H1 (cell line): ENCODE data around the gene BBIP1. TPM values are rescaled to one million over a fixed set of nuclear protein-coding genes. Genes with fewer than 3 reads are reported as not detected.

Experiments
- CTCF ChIA-PET: fragments of 300-600 bp; sonication (Branson Sonifier 250); formaldehyde crosslinking; loops from one replicate; lab custom pipeline; 2021; ENCODE audit not compliant: partially characterized antibody; lab: Charles Lee
- POLR2A ChIA-PET: fragments of 300-600 bp; sonication (Branson Sonifier 250); formaldehyde crosslinking; loops from one replicate; lab custom pipeline; 2021; ENCODE audit warnings: inconsistent platforms; ENCODE audit not compliant: partially characterized antibody; lab: Charles Lee
- DNase-seq, 2 experiments: peaks; one replicate each; pipeline versions ENCODE4 v3.0.0 to v3.0.0-alpha.2; 2010 to 2022; ENCODE audit warnings: low spot score in 2 of 2, low read depth in 1 of 2, mixed read lengths in 1 of 2
- FAIRE-seq: peaks from 2 replicates; lab custom pipeline; 2011; peaks lifted over from hg19 to GRCh38; lab: Jason Lieb, UNC
- H2AFZ ChIP-seq: 2 replicates; pipeline ENCODE4 v1.8.1; 2012; ENCODE audit warnings: low read length, inconsistent platforms
- H2AK5ac ChIP-seq: 2 replicates; pipeline ENCODE4 v1.6.1; 2013; ENCODE audit warnings: low read depth, low read length
- H2BK120ac ChIP-seq: replicated peaks from 2 replicates; pipeline ENCODE3; 2013; ENCODE audit warnings: low read depth, low read length, inconsistent platforms
- H2BK12ac ChIP-seq: 2 replicates; pipeline ENCODE4 v1.6.1; 2013; ENCODE audit warnings: low read depth, low read length
- H2BK15ac ChIP-seq: 2 replicates; pipeline ENCODE4 v1.6.1; 2013; ENCODE audit warnings: low read length
- H2BK20ac ChIP-seq: 2 replicates; pipeline ENCODE4 v1.6.1; 2013; ENCODE audit warnings: low read length
- H2BK5ac ChIP-seq: 2 replicates; pipeline ENCODE4 v1.6.1; 2013; ENCODE audit warnings: low read depth, low read length
- H3K14ac ChIP-seq: 2 replicates; pipeline ENCODE4 v1.6.1; 2013; ENCODE audit warnings: inconsistent platforms; ENCODE audit not compliant: insufficient read length
- H3K18ac ChIP-seq: 2 replicates; pipeline ENCODE4 v1.6.1; 2013; ENCODE audit warnings: low read length; ENCODE audit errors: extremely low read depth
- H3K23ac ChIP-seq: 2 replicates; pipeline ENCODE4 v1.6.1; 2013; ENCODE audit warnings: inconsistent platforms; ENCODE audit not compliant: insufficient read length
- H3K23me2 ChIP-seq: 2 replicates; pipeline ENCODE4 v1.6.1; 2013; ENCODE audit warnings: low read depth, low read length
- H3K27ac ChIP-seq: 2 replicates; pipeline ENCODE4 v1.6.1; 2011; ENCODE audit warnings: low read depth, low read length, inconsistent platforms
- H3K27me3 ChIP-seq, 4 experiments: replicated peaks in 1 of 4; 1 replicate in 1 of 4; 2 replicates in 3 of 4; pipeline versions ENCODE4 v1.6.1 to v1.8.1; 2011 to 2013; ENCODE audit warnings: low read length in 3 of 4, mild to moderate bottlenecking in 3 of 4, inconsistent platforms in 2 of 4, mixed read lengths in 2 of 4, moderate library complexity in 1 of 4; ENCODE audit not compliant: control insufficient read depth in 3 of 4, insufficient read depth in 3 of 4; ENCODE audit errors: extremely low read depth in 1 of 4
- H3K36me3 ChIP-seq, 4 experiments: 2 replicates each; pipeline versions ENCODE4 v1.6.1 to v1.8.1; 2011 to 2013; ENCODE audit warnings: mild to moderate bottlenecking in 4 of 4, low read length in 3 of 4, moderate library complexity in 2 of 4, control low read depth in 1 of 4, inconsistent platforms in 1 of 4; ENCODE audit not compliant: insufficient read depth in 4 of 4, control insufficient read depth in 2 of 4
- H3K4ac ChIP-seq: replicated peaks from 2 replicates; pipeline ENCODE3; 2013; ENCODE audit warnings: low read length, low read depth, mixed read lengths, inconsistent platforms; ENCODE audit not compliant: insufficient read length
- H3K4me1 ChIP-seq, 4 experiments: replicated peaks in 1 of 4; 1 replicate in 1 of 4; 2 replicates in 3 of 4; pipeline versions ENCODE4 v1.6.1 to v1.8.1; 2011 to 2013; ENCODE audit warnings: low read length in 3 of 4, inconsistent platforms in 2 of 4, mixed read lengths in 1 of 4; ENCODE audit not compliant: insufficient read depth in 4 of 4, control insufficient read depth in 3 of 4
- H3K4me2 ChIP-seq, 2 experiments: 2 replicates each; pipeline versions ENCODE4 v1.6.1 to v1.8.1; 2011 to 2013; ENCODE audit warnings: low read depth in 2 of 2, low read length in 2 of 2, control low read depth in 1 of 2, inconsistent platforms in 1 of 2, mild to moderate bottlenecking in 1 of 2; ENCODE audit not compliant: insufficient read depth in 1 of 2
- H3K4me3 ChIP-seq, 4 experiments: fragments of 200-600, 300-600 bp in 1 of 4; sonication (generic), shearing (Covaris generic), sonication (Bioruptor Twin) in 1 of 4; 2 replicates each; pipeline versions ENCODE4 v1.5.1 to v1.8.1; 2011 to 2016; ENCODE audit warnings: low read length in 4 of 4, low read depth in 3 of 4, control low read depth in 2 of 4, inconsistent platforms in 2 of 4, mild to moderate bottlenecking in 2 of 4, mixed read lengths in 1 of 4, moderate library complexity in 1 of 4; ENCODE audit not compliant: insufficient read depth in 2 of 4; ENCODE audit errors: extremely low read depth in 1 of 4
- H3K56ac ChIP-seq: replicated peaks from 2 replicates; pipeline ENCODE3; 2013; ENCODE audit warnings: low read depth, mild to moderate bottlenecking, mixed read lengths, low read length, inconsistent platforms; ENCODE audit not compliant: insufficient read length
- H3K79me1 ChIP-seq: 2 replicates; pipeline ENCODE4 v1.6.1; 2013; ENCODE audit warnings: low read depth, low read length, control low read depth
- H3K79me2 ChIP-seq, 2 experiments: 2 replicates each; pipeline versions ENCODE4 v1.6.1 to v1.8.1; 2012 to 2013; ENCODE audit warnings: low read length in 2 of 2, mild to moderate bottlenecking in 2 of 2, inconsistent platforms in 1 of 2; ENCODE audit not compliant: insufficient read depth in 2 of 2, control insufficient read depth in 1 of 2
- H3K9ac ChIP-seq, 4 experiments: replicated peaks in 1 of 4; 1 replicate in 1 of 4; 2 replicates in 3 of 4; pipeline versions ENCODE4 v1.6.1 to v1.8.1; 2011 to 2013; ENCODE audit warnings: low read depth in 3 of 4, low read length in 3 of 4, control low read depth in 2 of 4, mild to moderate bottlenecking in 2 of 4, moderate library complexity in 2 of 4, inconsistent platforms in 1 of 4; ENCODE audit errors: extremely low read depth in 1 of 4
- H3K9me3 ChIP-seq, 2 experiments: 2 replicates each; pipeline versions ENCODE4 v1.6.1 to v1.8.1; 2012 to 2013; ENCODE audit warnings: mild to moderate bottlenecking in 2 of 2, moderate library complexity in 2 of 2, control low read depth in 1 of 2, inconsistent platforms in 1 of 2, low read depth in 1 of 2, low read length in 1 of 2, mixed read lengths in 1 of 2; ENCODE audit not compliant: insufficient read depth in 2 of 2
- H4K20me1 ChIP-seq, 2 experiments: replicated peaks in 1 of 2; 2 replicates each; pipeline versions ENCODE3 to v1.8.1; 2011 to 2013; ENCODE audit warnings: inconsistent platforms in 2 of 2, low read length in 2 of 2, mild to moderate bottlenecking in 1 of 2; ENCODE audit not compliant: insufficient read depth in 2 of 2, control insufficient read depth in 1 of 2
- H4K5ac ChIP-seq: 2 replicates; pipeline ENCODE4 v1.6.1; 2013; ENCODE audit warnings: low read length, low read depth, mixed read lengths, inconsistent platforms; ENCODE audit not compliant: insufficient read length
- H4K8ac ChIP-seq: 2 replicates; pipeline ENCODE4 v1.8.0; 2013; ENCODE audit warnings: mild to moderate bottlenecking, moderate library complexity, low read length, inconsistent platforms; ENCODE audit not compliant: insufficient read depth; ENCODE audit errors: extremely low read depth
- H4K91ac ChIP-seq: replicated peaks from 2 replicates; pipeline ENCODE3; 2013; ENCODE audit warnings: low read length, mixed read lengths, inconsistent platforms; ENCODE audit not compliant: insufficient read length
- BACH1 ChIP-seq: IDR thresholded peaks from 2 replicates; pipeline ENCODE4 v1.6.1; 2012; ENCODE audit warnings: low read length, improper control_type of control experiment
- BRCA1 ChIP-seq: IDR thresholded peaks from 2 replicates; pipeline ENCODE4 v1.6.1; 2012; ENCODE audit warnings: low read depth, low read length, improper control_type of control experiment
- CHD1 ChIP-seq: IDR thresholded peaks from 2 replicates; pipeline ENCODE4 v1.6.1; 2012; ENCODE audit warnings: low read depth, low read length, improper control_type of control experiment
- POU5F1 ChIP-seq: IDR thresholded peaks from 2 replicates; pipeline ENCODE4 v1.6.1; 2011; ENCODE audit warnings: low read depth, mild to moderate bottlenecking, low read length, moderate library complexity
- RNF2 ChIP-seq: fragments of 200-900, 300-1000 bp; sonication (generic); IDR thresholded peaks from 2 replicates; pipeline ENCODE4 v1.7.1; 2016; ENCODE audit warnings: borderline replicate concordance, low read depth, mild to moderate bottlenecking, antibody characterized with exemption, low read length; ENCODE audit not compliant: poor library complexity, severe bottlenecking; ENCODE audit errors: missing control alignments
- SP1 ChIP-seq: IDR thresholded peaks from 2 replicates; pipeline ENCODE4 v1.6.1; 2011; ENCODE audit warnings: low read depth, low read length
- USF2 ChIP-seq: IDR thresholded peaks from 2 replicates; pipeline ENCODE4 v1.6.1; 2011; ENCODE audit warnings: low read length, improper control_type of control experiment
- WGBS, 2 experiments: shearing (Covaris generic) in 1 of 2; methylation state at CpG; one replicate each; pipeline versions ENCODE4 v1.1.6 to v1.1.7; 2013 to 2015; ENCODE audit warnings: low lambda C conversion rate in 2 of 2, mixed read lengths in 2 of 2, inconsistent platforms in 1 of 2, low coverage in 1 of 2, missing lambda C conversion rate in 1 of 2; ENCODE audit not compliant: insufficient replicate concordance in 2 of 2, insufficient coverage in 1 of 2, insufficient read length in 1 of 2; ENCODE audit errors: extremely low coverage in 1 of 2, missing lambda C conversion rate in 1 of 2; 5-methylcytosine and 5-hydroxymethylcytosine counted together
- polyA plus RNA-seq, 7 experiments: library from polyadenylated mRNA; depleted of rRNA in 3 of 7; stranded (reverse) in 5 of 7; unstranded in 2 of 7; fragments of >200 nt in 5 of 7; fragments of 200-250 nt in 2 of 7; gene quantifications; 1 replicate in 5 of 7; 2 replicates in 1 of 7; 4 replicates in 1 of 7; pipeline versions ENCODE4 v1.2.1 to v1.2.3, GENCODE V29; 2011 to 2013; ENCODE audit warnings: missing spikeins in 2 of 7, mixed read lengths in 2 of 7
- total RNA-seq: library from RNA; stranded (reverse); fragmentation: NEBNext Ultra II Directional; extraction: Animal tissue kit (Norgen Biotek cat#: 25700); gene quantifications from 2 replicates; pipeline ENCODE4 v1.2.1, GENCODE V29; 2021

BBIP1 gene
- total and polyA plus RNA-seq, 2 of the 8 experiments (the other 6 are each of a cell fraction or from before 2014, with no cell fraction given), result 8.8 to 19.6 TPM

DNA sequence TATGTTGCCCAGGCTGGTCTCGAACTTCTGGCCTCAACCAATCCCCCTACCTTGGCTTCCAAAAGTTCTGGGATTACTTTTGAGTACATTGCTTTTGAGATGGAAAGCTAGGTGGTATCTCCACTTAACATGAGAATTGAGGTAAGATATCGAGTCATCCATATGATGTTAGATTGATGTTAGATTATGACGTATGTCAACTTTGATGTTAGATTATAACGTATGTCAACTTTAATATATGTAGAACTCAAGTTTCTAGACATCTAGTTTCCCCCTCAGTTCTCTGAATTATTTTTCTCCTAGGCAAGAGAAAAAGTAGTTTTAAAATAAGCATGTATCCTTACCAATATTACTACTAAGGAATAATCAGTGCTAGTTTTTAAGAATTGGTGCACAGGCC is 20.4 kb upstream of the BBIP1 start:
- Histone ChIP-seq H2BK15ac (no peak overlapping the region), H3K4me1 (no peaks in the 10 kb centered on the region), H3K9ac (no peak overlapping the region), H3K27me3 (no peaks in the 10 kb centered on the region), H3K79me1 (peaks cover 4% of the 10 kb centered on the region), H3K36me3 (no peaks in the 10 kb centered on the region), H4K20me1 (peaks cover 0 to 4% of the 10 kb centered on the region in 2 experiments), H2BK5ac (no peak overlapping the region), H2BK120ac (no peak overlapping the region), H4K91ac (no peak overlapping the region), H4K5ac (no peak overlapping the region), H3K79me2 (peaks cover 0 to 88% of the 10 kb centered on the region in 2 experiments; a peak in 3 of 4 replicates), H3K23me2 (no peaks in the 10 kb centered on the region), H3K14ac (no peak overlapping the region), H2BK20ac (no peak overlapping the region), H3K23ac (no peak overlapping the region), H2AFZ (no peak overlapping the region), H4K8ac (no peak overlapping the region), H3K4me2 (no peak overlapping the region), H3K56ac (no peak overlapping the region), H3K9me3 (no peaks in the 10 kb centered on the region), H2AK5ac (no peak overlapping the region), H3K27ac (no peak overlapping the region), H2BK12ac (no peak overlapping the region), H3K18ac (no peak overlapping the region), H3K4ac (no peak overlapping the region), H3K4me3 (no peak overlapping the region)
- ChIA-PET POLR2A (no interaction called here), CTCF (no interaction called here)
- DNase-seq (no peak), FAIRE-seq (no peak)
- 88% methylated on average over 4 of the region's 4 CpGs; no CpG with 5 or more reads in 1 of the 2 experiments for WGBS, 2 experiments
- TF ChIP-seq BACH1 (no peak), RNF2 (no peak), BRCA1 (no peak), CHD1 (no peak), SP1 (no peak), POU5F1 (no peak), USF2 (no peak)
